Measurements from ENCODE around the gene FOXB1. TPM values are rescaled to one million over a fixed set of nuclear protein-coding genes. Genes with fewer than 3 reads are reported as not detected.

Gene FOXB1
- total RNA-seq, 1 experiment from 2014 or later = not detected

- no peak overlapping the region for H3K4me3 ChIP-seq (ENCODE audit: low read depth, low read length, poor library complexity, severe bottlenecking)
- CTCF ChIA-PET = no interaction called here
- BruUV-seq (replicated peaks) = no TSS peak
- intact Hi-C loops (cut with micrococcal nuclease; ENCODE audit: unreplicated experiment) = no loop called here
- H3K9me3 ChIP-seq (ENCODE audit: low read depth, low read length, poor library complexity, severe bottlenecking) = no peaks in the 10 kb centered on the region
- H3K27me3 ChIP-seq (replicated peaks; ENCODE audit: insufficient read depth, low read depth, low read length, poor library complexity) = peaks cover 97% of the 10 kb centered on the region
- POLR2A ChIA-PET (ENCODE audit: low non-redundant PET) = no interaction called here
- no peak overlapping the region for H3K27ac ChIP-seq (ENCODE audit: low read depth, low read length, poor library complexity, severe bottlenecking)
- H3K4me1 ChIP-seq (ENCODE audit: insufficient read depth, low read length, poor library complexity, severe bottlenecking) = no peaks in the 10 kb centered on the region
- DNase-seq (ENCODE audit: low spot score) = no peak
- H3K36me3 ChIP-seq (ENCODE audit: insufficient read depth, low read length, poor library complexity, severe bottlenecking) = no peaks in the 10 kb centered on the region
- peak; percentile 39 for TF ChIP-seq EZH2 (IDR thresholded peaks at IDR 0.05; ENCODE audit: borderline replicate concordance, low read depth, low read length, poor library complexity, severe bottlenecking)
- TF ChIP-seq, protein P1, sequence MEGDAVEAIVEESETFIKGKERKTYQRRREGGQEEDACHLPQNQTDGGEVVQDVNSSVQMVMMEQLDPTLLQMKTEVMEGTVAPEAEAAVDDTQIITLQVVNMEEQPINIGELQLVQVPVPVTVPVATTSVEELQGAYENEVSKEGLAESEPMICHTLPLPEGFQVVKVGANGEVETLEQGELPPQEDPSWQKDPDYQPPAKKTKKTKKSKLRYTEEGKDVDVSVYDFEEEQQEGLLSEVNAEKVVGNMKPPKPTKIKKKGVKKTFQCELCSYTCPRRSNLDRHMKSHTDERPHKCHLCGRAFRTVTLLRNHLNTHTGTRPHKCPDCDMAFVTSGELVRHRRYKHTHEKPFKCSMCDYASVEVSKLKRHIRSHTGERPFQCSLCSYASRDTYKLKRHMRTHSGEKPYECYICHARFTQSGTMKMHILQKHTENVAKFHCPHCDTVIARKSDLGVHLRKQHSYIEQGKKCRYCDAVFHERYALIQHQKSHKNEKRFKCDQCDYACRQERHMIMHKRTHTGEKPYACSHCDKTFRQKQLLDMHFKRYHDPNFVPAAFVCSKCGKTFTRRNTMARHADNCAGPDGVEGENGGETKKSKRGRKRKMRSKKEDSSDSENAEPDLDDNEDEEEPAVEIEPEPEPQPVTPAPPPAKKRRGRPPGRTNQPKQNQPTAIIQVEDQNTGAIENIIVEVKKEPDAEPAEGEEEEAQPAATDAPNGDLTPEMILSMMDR (conservative IDR thresholded peaks at IDR 0.05; ENCODE audit: low read depth, low read length) = no peak
Measured at GRCh38 chr15:59991834-59992233, 12.3 kb upstream of the FOXB1 start.

GRCh38 chr15:59993041-59993750 lies 10.9 kb upstream of the FOXB1 start:
- Histone ChIP-seq H3K4me3 (ENCODE audit: low read depth, low read length, poor library complexity, severe bottlenecking) (no peak overlapping the region), H3K9me3 (ENCODE audit: low read depth, low read length, poor library complexity, severe bottlenecking) (no peaks in the 10 kb centered on the region), H3K27ac (ENCODE audit: low read depth, low read length, poor library complexity, severe bottlenecking) (no peak overlapping the region), H3K36me3 (ENCODE audit: insufficient read depth, low read length, poor library complexity, severe bottlenecking) (no peaks in the 10 kb centered on the region), H3K4me1 (ENCODE audit: insufficient read depth, low read length, poor library complexity, severe bottlenecking) (peaks cover 3% of the 10 kb centered on the region), H3K27me3 (replicated peaks; ENCODE audit: insufficient read depth, low read depth, low read length, poor library complexity) (peaks cover 97% of the 10 kb centered on the region)
- BruUV-seq (replicated peaks) = no TSS peak
- TF ChIP-seq, protein P1 (conservative IDR thresholded peaks at IDR 0.05; ENCODE audit: low read depth, low read length) = no peak
- no peak for TF ChIP-seq EZH2 (IDR thresholded peaks at IDR 0.05; ENCODE audit: borderline replicate concordance, low read depth, low read length, poor library complexity, severe bottlenecking)
- intact Hi-C loops (cut with micrococcal nuclease; ENCODE audit: unreplicated experiment) = no loop called here
- ChIA-PET POLR2A (ENCODE audit: low non-redundant PET) (no interaction called here), CTCF (no interaction called here)
- no peak for DNase-seq (ENCODE audit: low spot score)

- no peak overlapping the region for H3K4me3 ChIP-seq (ENCODE audit: low read depth, low read length, poor library complexity, severe bottlenecking)
- DNase-seq (ENCODE audit: low spot score) = no peak
- TF ChIP-seq EZH2 (IDR thresholded peaks at IDR 0.05; ENCODE audit: borderline replicate concordance, low read depth, low read length, poor library complexity, severe bottlenecking) = no peak
- TF ChIP-seq, protein P1 (conservative IDR thresholded peaks at IDR 0.05; ENCODE audit: low read depth, low read length) = 0 out of 2 replicates have a peak, but pooled peaks have one; percentile 24
- POLR2A ChIA-PET (ENCODE audit: low non-redundant PET) = no interaction called here
- no peaks in the 10 kb centered on the region for H3K9me3 ChIP-seq (ENCODE audit: low read depth, low read length, poor library complexity, severe bottlenecking)
- intact Hi-C loops (cut with micrococcal nuclease; ENCODE audit: unreplicated experiment) = no loop called here
- no TSS peak for BruUV-seq (replicated peaks)
- H3K27me3 ChIP-seq (replicated peaks; ENCODE audit: insufficient read depth, low read depth, low read length, poor library complexity) = peaks cover 98% of the 10 kb centered on the region
- CTCF ChIA-PET = no interaction called here
- H3K36me3 ChIP-seq (ENCODE audit: insufficient read depth, low read length, poor library complexity, severe bottlenecking) = no peaks in the 10 kb centered on the region
- H3K4me1 ChIP-seq (ENCODE audit: insufficient read depth, low read length, poor library complexity, severe bottlenecking) = peaks cover 3% of the 10 kb centered on the region
- H3K27ac ChIP-seq (ENCODE audit: low read depth, low read length, poor library complexity, severe bottlenecking) = no peak overlapping the region
Measured at GRCh38 chr15:59993950-59994401, 10.1 kb upstream of the FOXB1 start.
